ENCODE results near the gene CREB5.

Gene CREB5

DNA sequence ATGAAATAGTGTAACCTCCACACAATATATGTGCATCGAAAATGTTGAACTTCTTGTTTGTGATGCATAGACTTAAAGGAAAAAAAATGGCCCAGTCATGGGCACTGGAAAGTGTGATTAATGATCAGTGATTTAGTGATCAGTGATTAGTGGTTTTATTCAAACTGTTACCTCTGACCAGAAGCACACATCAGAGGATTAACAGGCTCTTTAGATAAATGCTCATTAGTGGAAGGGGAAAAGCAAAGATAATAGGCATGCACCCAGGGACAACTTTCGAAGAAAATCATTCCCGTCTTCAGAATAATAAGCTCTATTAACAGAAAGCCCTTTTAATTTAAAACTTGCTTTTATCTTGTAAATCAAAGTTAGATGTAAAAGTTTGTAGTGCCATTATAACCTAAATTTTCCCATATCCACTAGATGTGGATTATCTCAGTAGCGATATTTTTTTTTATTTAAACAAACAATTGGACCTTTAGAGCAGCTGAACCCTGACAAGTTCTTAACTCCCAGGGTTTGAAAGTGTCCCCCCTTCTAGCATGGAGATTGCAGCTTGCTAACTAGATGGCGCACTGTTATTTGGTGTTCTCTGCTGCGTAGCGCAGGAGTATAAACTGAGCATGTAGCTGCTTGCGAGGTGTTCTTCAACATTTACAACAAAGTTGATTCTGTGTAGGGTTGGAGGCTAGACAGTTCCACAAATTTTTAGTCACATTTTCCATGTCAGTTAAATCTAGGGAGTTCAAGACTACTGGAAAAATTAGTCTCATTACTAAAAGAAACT, at the start of gene CREB5:
CREB5 (plus strand) TSS at position 643 of the 787 bp plus-strand sequence. CDS start 397 bp downstream, outside the sequence.
- H3K4me1 ChIP-seq (ENCODE audit: insufficient read depth, low read length): peaks cover 38% of the 10 kb centered on the region
- no peaks in the 10 kb centered on the region for H3K36me3 ChIP-seq (ENCODE audit: insufficient read depth, low read length)
- no peaks in the 10 kb centered on the region for H3K9me3 ChIP-seq (ENCODE audit: low read length)
- no peaks in the 10 kb centered on the region for H3K27me3 ChIP-seq (ENCODE audit: insufficient read depth, low read length)
- no peak within 1 kb of the TSS for H2AFZ ChIP-seq (ENCODE audit: low read depth, low read length)
- H3K4me3 ChIP-seq (ENCODE audit: low read length): peak within 1 kb of the TSS; percentile 68

- H3K4me1 ChIP-seq (ENCODE audit: insufficient read depth, low read length): peaks cover 13% of the 10 kb centered on the region
- H2AFZ ChIP-seq (ENCODE audit: low read depth, low read length): no peak overlapping the region
- H3K4me3 ChIP-seq (ENCODE audit: low read length): no peak overlapping the region
- no peaks in the 10 kb centered on the region for H3K36me3 ChIP-seq (ENCODE audit: insufficient read depth, low read length)
- H3K9me3 ChIP-seq (ENCODE audit: low read length): peaks cover 3% of the 10 kb centered on the region
- H3K27me3 ChIP-seq (ENCODE audit: insufficient read depth, low read length): no peaks in the 10 kb centered on the region
Observed at GRCh38 chr7:28362812-28363211, 49.5 kb upstream of the CREB5 start.

- Histone ChIP-seq H3K27me3 (ENCODE audit: insufficient read depth, low read length) (no peaks in the 10 kb centered on the region), H3K9me3 (ENCODE audit: low read length) (peaks cover 3% of the 10 kb centered on the region)
Observed at GRCh38 chr7:28364082-28364481, 48.2 kb upstream of the CREB5 start.

GRCh38 chr7:28369523-28369922, 42.8 kb upstream of the CREB5 start:
- no peak overlapping the region for H2AFZ ChIP-seq (ENCODE audit: low read depth, low read length)
- no peaks in the 10 kb centered on the region for H3K4me1 ChIP-seq (ENCODE audit: insufficient read depth, low read length)
- H3K27me3 ChIP-seq (ENCODE audit: insufficient read depth, low read length): no peaks in the 10 kb centered on the region
- H3K4me3 ChIP-seq (ENCODE audit: low read length): no peak overlapping the region
- H3K36me3 ChIP-seq (ENCODE audit: insufficient read depth, low read length): no peaks in the 10 kb centered on the region
- H3K9me3 ChIP-seq (ENCODE audit: low read length): peaks cover under 1% of the 10 kb centered on the region

More at GRCh38 chr7:28364082-28364481, 48.2 kb upstream of the CREB5 start:
- no peaks in the 10 kb centered on the region for H3K36me3 ChIP-seq (ENCODE audit: insufficient read depth, low read length)
- peaks cover 8% of the 10 kb centered on the region for H3K4me1 ChIP-seq (ENCODE audit: insufficient read depth, low read length)
- H2AFZ ChIP-seq (ENCODE audit: low read depth, low read length): no peak overlapping the region
- H3K4me3 ChIP-seq (ENCODE audit: low read length): no peak overlapping the region

- no peaks in the 10 kb centered on the region for H3K9me3 ChIP-seq (ENCODE audit: low read length)
- H3K36me3 ChIP-seq (ENCODE audit: insufficient read depth, low read length): no peaks in the 10 kb centered on the region
- H3K27me3 ChIP-seq (ENCODE audit: insufficient read depth, low read length): no peaks in the 10 kb centered on the region
- H3K4me1 ChIP-seq (ENCODE audit: insufficient read depth, low read length): no peaks in the 10 kb centered on the region
- H2AFZ ChIP-seq (ENCODE audit: low read depth, low read length): no peak overlapping the region
- H3K4me3 ChIP-seq (ENCODE audit: low read length): no peak overlapping the region
Observed at GRCh38 chr7:28371846-28372245, 40.5 kb upstream of the CREB5 start.

- no peaks in the 10 kb centered on the region for H3K9me3 ChIP-seq (ENCODE audit: low read length)
- no peak overlapping the region for H3K4me3 ChIP-seq (ENCODE audit: low read length)
- H2AFZ ChIP-seq (ENCODE audit: low read depth, low read length): no peak overlapping the region
- no peaks in the 10 kb centered on the region for H3K36me3 ChIP-seq (ENCODE audit: insufficient read depth, low read length)
- H3K27me3 ChIP-seq (ENCODE audit: insufficient read depth, low read length): no peaks in the 10 kb centered on the region
- no peaks in the 10 kb centered on the region for H3K4me1 ChIP-seq (ENCODE audit: insufficient read depth, low read length)
Observed at GRCh38 chr7:28373990-28374389, 38.3 kb upstream of the CREB5 start.

- no peak overlapping the region for H3K4me3 ChIP-seq (ENCODE audit: low read length)
- no peak overlapping the region for H2AFZ ChIP-seq (ENCODE audit: low read depth, low read length)
- H3K36me3 ChIP-seq (ENCODE audit: insufficient read depth, low read length): no peaks in the 10 kb centered on the region
- H3K27me3 ChIP-seq (ENCODE audit: insufficient read depth, low read length): no peaks in the 10 kb centered on the region
- no peaks in the 10 kb centered on the region for H3K4me1 ChIP-seq (ENCODE audit: insufficient read depth, low read length)
- H3K9me3 ChIP-seq (ENCODE audit: low read length): no peaks in the 10 kb centered on the region
Observed at GRCh38 chr7:28375729-28376128, 36.6 kb upstream of the CREB5 start.

DNA sequence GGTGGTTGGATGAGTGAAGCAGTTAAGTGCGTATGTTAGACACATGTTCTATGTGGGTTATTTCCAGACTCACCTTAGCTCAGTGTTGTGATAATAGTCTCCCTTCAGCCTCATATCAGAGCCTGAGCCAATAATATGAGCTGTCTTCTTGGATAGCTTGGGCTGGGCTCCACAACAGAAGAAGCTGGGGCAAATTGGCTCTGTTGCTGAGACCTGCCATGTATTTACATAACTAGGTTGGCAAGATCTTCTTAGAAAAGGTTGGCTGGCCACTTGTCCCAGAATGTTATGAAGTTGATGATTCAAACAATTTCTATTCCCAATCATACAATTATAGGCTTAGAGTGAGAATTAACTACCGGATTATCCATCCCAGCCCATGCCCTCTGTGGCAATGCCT, 35.7 kb upstream of the CREB5 start:
- no peaks in the 10 kb centered on the region for H3K27me3 ChIP-seq (ENCODE audit: insufficient read depth, low read length)
- no peak overlapping the region for H2AFZ ChIP-seq (ENCODE audit: low read depth, low read length)
- H3K9me3 ChIP-seq (ENCODE audit: low read length): no peaks in the 10 kb centered on the region
- no peaks in the 10 kb centered on the region for H3K36me3 ChIP-seq (ENCODE audit: insufficient read depth, low read length)
- no peak overlapping the region for H3K4me3 ChIP-seq (ENCODE audit: low read length)
- H3K4me1 ChIP-seq (ENCODE audit: insufficient read depth, low read length): no peaks in the 10 kb centered on the region

DNA sequence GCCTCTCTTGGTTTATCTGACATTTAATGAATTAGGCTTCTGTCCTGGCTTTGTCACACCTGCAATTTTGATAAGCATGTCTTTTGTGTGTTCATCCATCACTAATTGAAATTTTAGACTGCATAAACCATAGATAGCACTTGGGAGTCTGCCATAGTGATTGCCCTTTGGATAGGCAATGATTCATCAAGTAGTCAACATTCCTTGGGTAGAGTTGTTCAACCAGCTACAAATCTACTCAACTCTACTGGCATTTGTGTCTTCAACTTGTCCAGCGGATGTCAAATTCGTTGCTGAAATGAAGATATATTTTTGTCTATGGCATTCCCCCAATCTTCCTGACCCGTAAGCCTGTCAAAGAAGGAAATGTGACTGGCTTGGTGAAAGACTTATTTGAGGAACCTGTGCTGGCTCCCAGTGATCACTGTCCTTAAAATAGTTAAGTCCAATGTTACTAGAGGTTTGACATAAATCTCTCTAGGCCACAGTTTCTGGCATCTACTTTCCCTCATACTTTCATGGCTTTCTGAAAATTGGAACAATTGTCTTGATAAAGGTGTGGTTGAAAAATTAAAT, 33.7 kb upstream of the CREB5 start:
- peaks cover 4% of the 10 kb centered on the region for H3K27me3 ChIP-seq (ENCODE audit: insufficient read depth, low read length)
- no peaks in the 10 kb centered on the region for H3K36me3 ChIP-seq (ENCODE audit: insufficient read depth, low read length)
- H3K4me1 ChIP-seq (ENCODE audit: insufficient read depth, low read length): no peaks in the 10 kb centered on the region
- no peak overlapping the region for H2AFZ ChIP-seq (ENCODE audit: low read depth, low read length)
- H3K9me3 ChIP-seq (ENCODE audit: low read length): no peaks in the 10 kb centered on the region
- no peak overlapping the region for H3K4me3 ChIP-seq (ENCODE audit: low read length)

DNA sequence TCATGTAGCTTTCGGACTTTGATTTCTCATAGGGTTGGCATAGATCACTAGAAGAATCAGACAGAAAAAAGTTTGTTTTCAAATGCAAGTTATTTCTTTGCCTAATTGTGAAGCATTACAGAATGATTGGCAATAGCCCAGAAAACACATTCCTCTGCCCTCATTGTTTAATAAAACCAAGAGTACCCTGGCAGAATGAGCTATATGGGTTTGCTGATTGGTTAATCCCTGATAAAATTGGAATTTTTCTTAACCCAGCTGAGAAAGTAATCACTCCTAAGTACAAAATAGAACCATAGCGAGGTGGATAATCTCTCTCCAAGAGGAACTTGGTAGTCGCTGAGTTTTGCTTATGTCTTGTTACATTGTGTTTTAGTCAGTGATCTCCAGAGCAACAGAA, 30.9 kb upstream of the CREB5 start:
- H3K4me1 ChIP-seq (ENCODE audit: insufficient read depth, low read length): peaks cover 6% of the 10 kb centered on the region
- no peaks in the 10 kb centered on the region for H3K36me3 ChIP-seq (ENCODE audit: insufficient read depth, low read length)
- no peak overlapping the region for H2AFZ ChIP-seq (ENCODE audit: low read depth, low read length)
- no peaks in the 10 kb centered on the region for H3K9me3 ChIP-seq (ENCODE audit: low read length)
- no peak overlapping the region for H3K4me3 ChIP-seq (ENCODE audit: low read length)
- peaks cover 4% of the 10 kb centered on the region for H3K27me3 ChIP-seq (ENCODE audit: insufficient read depth, low read length)

GRCh38 chr7:28382144-28382543, 30.2 kb upstream of the CREB5 start:
- Histone ChIP-seq H3K9me3 (ENCODE audit: low read length) (no peaks in the 10 kb centered on the region), H3K4me1 (ENCODE audit: insufficient read depth, low read length) (peaks cover 6% of the 10 kb centered on the region), H2AFZ (ENCODE audit: low read depth, low read length) (no peak overlapping the region), H3K27me3 (ENCODE audit: insufficient read depth, low read length) (peaks cover 4% of the 10 kb centered on the region), H3K36me3 (ENCODE audit: insufficient read depth, low read length) (no peaks in the 10 kb centered on the region), H3K4me3 (ENCODE audit: low read length) (no peak overlapping the region)

GRCh38 chr7:28383975-28384374, 28.3 kb upstream of the CREB5 start:
- Histone ChIP-seq H3K4me3 (ENCODE audit: low read length) (no peak overlapping the region), H3K4me1 (ENCODE audit: insufficient read depth, low read length) (peaks cover 6% of the 10 kb centered on the region), H3K36me3 (ENCODE audit: insufficient read depth, low read length) (no peaks in the 10 kb centered on the region), H2AFZ (ENCODE audit: low read depth, low read length) (no peak overlapping the region), H3K9me3 (ENCODE audit: low read length) (no peaks in the 10 kb centered on the region), H3K27me3 (ENCODE audit: insufficient read depth, low read length) (peaks cover 4% of the 10 kb centered on the region)

- Histone ChIP-seq H3K4me3 (ENCODE audit: low read length) (peak overlapping the region; percentile 37), H3K36me3 (ENCODE audit: insufficient read depth, low read length) (no peaks in the 10 kb centered on the region), H2AFZ (ENCODE audit: low read depth, low read length) (peak overlapping the region; percentile 80), H3K9me3 (ENCODE audit: low read length) (no peaks in the 10 kb centered on the region), H3K27me3 (ENCODE audit: insufficient read depth, low read length) (no peaks in the 10 kb centered on the region), H3K4me1 (ENCODE audit: insufficient read depth, low read length) (peaks cover 14% of the 10 kb centered on the region)
Observed at GRCh38 chr7:28389504-28390395, 22.6 kb upstream of the CREB5 start.
